ENCODE measurements around the gene CHSY1. TPM values are rescaled to one million over a fixed set of nuclear protein-coding genes. Genes with fewer than 3 reads are reported as not detected.

The CHSY1 gene
- polyA plus RNA-seq, 1 donor from 2014 or later = 16.1 TPM

GRCh38 chr15:101243420-101243819 lies 8.4 kb downstream of the CHSY1 start:
- no peak for TF ChIP-seq EP300 (conservative IDR thresholded peaks at IDR 0.05; ENCODE audit: poor library complexity, severe bottlenecking)
- H3K4me3 ChIP-seq (ENCODE audit: low read length) = no peak overlapping the region
- no peak overlapping the region for H3K27ac ChIP-seq (ENCODE audit: low read length)
- no peaks in the 10 kb centered on the region for H3F3A ChIP-seq (ENCODE audit: insufficient read depth, low read length, poor library complexity, severe bottlenecking)
- H4K20me1 ChIP-seq (ENCODE audit: insufficient read depth) = no peaks in the 10 kb centered on the region
- H3K79me2 ChIP-seq (replicated peaks; ENCODE audit: insufficient read depth, low read length) = peaks cover 62% of the 10 kb centered on the region
- H3K9ac ChIP-seq (ENCODE audit: low read length) = no peak overlapping the region
- H3K27me3 ChIP-seq (ENCODE audit: insufficient read depth, low read depth, low read length) = no peaks in the 10 kb centered on the region
- H3K9me3 ChIP-seq (ENCODE audit: low read length) = no peaks in the 10 kb centered on the region
- H2AFZ ChIP-seq (ENCODE audit: low read depth, low read length) = no peak overlapping the region
- H3K9me2 ChIP-seq (ENCODE audit: insufficient read depth, low read length) = no peaks in the 10 kb centered on the region
- no peaks in the 10 kb centered on the region for H3K36me3 ChIP-seq (ENCODE audit: insufficient read depth, low read length)
- H3K4me2 ChIP-seq (ENCODE audit: low read length) = no peak overlapping the region

- H2AFZ ChIP-seq (ENCODE audit: low read depth, low read length) = no peak overlapping the region
- no peaks in the 10 kb centered on the region for H3K27me3 ChIP-seq (ENCODE audit: insufficient read depth, low read depth, low read length)
- H3K9me2 ChIP-seq (ENCODE audit: insufficient read depth, low read length) = no peaks in the 10 kb centered on the region
- TF ChIP-seq RAD21 (conservative IDR thresholded peaks at IDR 0.05) (no peak), POLR2AphosphoS5 (IDR thresholded peaks at IDR 0.05) (no peak)
- H3F3A ChIP-seq (ENCODE audit: insufficient read depth, low read length, poor library complexity, severe bottlenecking) = no peaks in the 10 kb centered on the region
- H4K20me1 ChIP-seq (ENCODE audit: insufficient read depth) = no peaks in the 10 kb centered on the region
- H3K27ac ChIP-seq (ENCODE audit: low read length) = no peak overlapping the region
- peaks cover 59% of the 10 kb centered on the region for H3K79me2 ChIP-seq (replicated peaks; ENCODE audit: insufficient read depth, low read length)
- no peak overlapping the region for H3K9ac ChIP-seq (ENCODE audit: low read length)
- no peaks in the 10 kb centered on the region for H3K9me3 ChIP-seq (ENCODE audit: low read length)
- H3K36me3 ChIP-seq (ENCODE audit: insufficient read depth, low read length) = no peaks in the 10 kb centered on the region
- no peak overlapping the region for H3K4me2 ChIP-seq (ENCODE audit: low read length)
- H3K4me3 ChIP-seq (ENCODE audit: low read length) = no peak overlapping the region
Measured at GRCh38 chr15:101242999-101243336, 8.9 kb downstream of the CHSY1 start.

GRCh38 chr15:101242160-101242998 lies 9.5 kb downstream of the CHSY1 start:
- no peak for TF ChIP-seq MXI1 (conservative IDR thresholded peaks at IDR 0.05; ENCODE audit: poor library complexity, severe bottlenecking)
- no peak for TF ChIP-seq CTCF (IDR thresholded peaks at IDR 0.05; ENCODE audit: poor library complexity, severe bottlenecking)
- TF ChIP-seq RAD21 (conservative IDR thresholded peaks at IDR 0.05) = no peak
- H3K9me3 ChIP-seq (ENCODE audit: low read length) = no peaks in the 10 kb centered on the region
- H3K9me2 ChIP-seq (ENCODE audit: insufficient read depth, low read length) = no peaks in the 10 kb centered on the region
- no peak overlapping the region for H3K4me3 ChIP-seq (ENCODE audit: low read length)
- H3K79me2 ChIP-seq (replicated peaks; ENCODE audit: insufficient read depth, low read length) = peaks cover 59% of the 10 kb centered on the region
- H3K36me3 ChIP-seq (ENCODE audit: insufficient read depth, low read length) = no peaks in the 10 kb centered on the region
- no peaks in the 10 kb centered on the region for H4K20me1 ChIP-seq (ENCODE audit: insufficient read depth)
- no peak overlapping the region for H3K9ac ChIP-seq (ENCODE audit: low read length)
- no peak overlapping the region for H3K4me2 ChIP-seq (ENCODE audit: low read length)
- H3K27me3 ChIP-seq (ENCODE audit: insufficient read depth, low read depth, low read length) = no peaks in the 10 kb centered on the region
- H3F3A ChIP-seq (ENCODE audit: insufficient read depth, low read length, poor library complexity, severe bottlenecking) = no peaks in the 10 kb centered on the region
- no peak overlapping the region for H2AFZ ChIP-seq (ENCODE audit: low read depth, low read length)
- no peak overlapping the region for H3K27ac ChIP-seq (ENCODE audit: low read length)

- no peak overlapping the region for H3K4me2 ChIP-seq (ENCODE audit: low read length)
- H3K27me3 ChIP-seq (ENCODE audit: insufficient read depth, low read depth, low read length) = no peaks in the 10 kb centered on the region
- H3K36me3 ChIP-seq (ENCODE audit: insufficient read depth, low read length) = no peaks in the 10 kb centered on the region
- H3K9ac ChIP-seq (ENCODE audit: low read length) = no peak overlapping the region
- no peak overlapping the region for H2AFZ ChIP-seq (ENCODE audit: low read depth, low read length)
- no peaks in the 10 kb centered on the region for H3K9me2 ChIP-seq (ENCODE audit: insufficient read depth, low read length)
- H3K9me3 ChIP-seq (ENCODE audit: low read length) = no peaks in the 10 kb centered on the region
- no peaks in the 10 kb centered on the region for H3F3A ChIP-seq (ENCODE audit: insufficient read depth, low read length, poor library complexity, severe bottlenecking)
- peaks cover 44% of the 10 kb centered on the region for H3K79me2 ChIP-seq (replicated peaks; ENCODE audit: insufficient read depth, low read length)
- TF ChIP-seq RAD21 (conservative IDR thresholded peaks at IDR 0.05) = no peak
- no peak for TF ChIP-seq TAF1 (IDR thresholded peaks at IDR 0.05; ENCODE audit: low read depth)
- TF ChIP-seq CTCF (IDR thresholded peaks at IDR 0.05; ENCODE audit: poor library complexity, severe bottlenecking) = no peak
- no peak for TF ChIP-seq SMC3 (conservative IDR thresholded peaks at IDR 0.05; ENCODE audit: poor library complexity)
- TF ChIP-seq EP300 (conservative IDR thresholded peaks at IDR 0.05; ENCODE audit: poor library complexity, severe bottlenecking) = no peak
- no peak for TF ChIP-seq POLR2AphosphoS5 (IDR thresholded peaks at IDR 0.05)
- no peak for TF ChIP-seq EZH2 (IDR thresholded peaks at IDR 0.05; ENCODE audit: borderline replicate concordance, insufficient read depth, low read length, poor library complexity, severe bottlenecking)
- no peak for TF ChIP-seq MXI1 (conservative IDR thresholded peaks at IDR 0.05; ENCODE audit: poor library complexity, severe bottlenecking)
- TF ChIP-seq REST (IDR thresholded peaks at IDR 0.05; ENCODE audit: borderline replicate concordance) = no peak
- H3K4me3 ChIP-seq (ENCODE audit: low read length) = no peak overlapping the region
- no peaks in the 10 kb centered on the region for H4K20me1 ChIP-seq (ENCODE audit: insufficient read depth)
- no peak overlapping the region for H3K27ac ChIP-seq (ENCODE audit: low read length)
Measured at GRCh38 chr15:101240358-101240757, 11.5 kb downstream of the CHSY1 start.

Data from neural cell (in vitro differentiated cells).